Measurements from ENCODE around the gene NKAIN1. TPM values are rescaled to one million over a fixed set of nuclear protein-coding genes. Genes with fewer than 3 reads are reported as not detected.
"Not testable (repeated sequence)": the region's sequence is repeated elsewhere in the genome, so short reads cannot be mapped to it uniquely, and the experiment has no call there.

Gene NKAIN1
- total and polyA plus RNA-seq, 5 donors from 2014 or later = not detected

- DNase-seq (no peak), ATAC-seq (ENCODE audit: low read depth in 2 of 2) (no peak)
- peaks cover 51% of the 10 kb centered on the region for H3K36me3 Mint-ChIP-seq
- H3K27me3 ChIP-seq (ENCODE audit: control insufficient read depth, insufficient read depth, low read length) = no peaks in the 10 kb centered on the region
- H3K4me1 Mint-ChIP-seq = no peaks in the 10 kb centered on the region
- no peak overlapping the region for H3K27ac Mint-ChIP-seq
- H3K9me3 Mint-ChIP-seq = peaks cover 0 to 2% (median 0%) of the 10 kb centered on the region in 7 donors
- no peaks in the 10 kb centered on the region for H3K27me3 Mint-ChIP-seq
- peaks cover 80% of the 10 kb centered on the region for H3K36me3 ChIP-seq (ENCODE audit: control insufficient read depth, insufficient read depth, low read length)
- H3K4me3 ChIP-seq (ENCODE audit: low read depth, low read length) = no peak overlapping the region
- no peak overlapping the region for H3K4me3 Mint-ChIP-seq
- no peaks in the 10 kb centered on the region for H3K4me1 ChIP-seq (ENCODE audit: control insufficient read depth, insufficient read depth, low read length, poor library complexity, severe bottlenecking)
- H3K27ac ChIP-seq (ENCODE audit: insufficient read depth, low read length, poor library complexity, severe bottlenecking) = no peak overlapping the region
- no peaks in the 10 kb centered on the region for H3K9me3 ChIP-seq (ENCODE audit: control insufficient read depth in 2 of 2, low read length in 2 of 2)
Measured at GRCh38 chr1:31263408-31263807, 23.7 kb upstream of the NKAIN1 start.

DNA sequence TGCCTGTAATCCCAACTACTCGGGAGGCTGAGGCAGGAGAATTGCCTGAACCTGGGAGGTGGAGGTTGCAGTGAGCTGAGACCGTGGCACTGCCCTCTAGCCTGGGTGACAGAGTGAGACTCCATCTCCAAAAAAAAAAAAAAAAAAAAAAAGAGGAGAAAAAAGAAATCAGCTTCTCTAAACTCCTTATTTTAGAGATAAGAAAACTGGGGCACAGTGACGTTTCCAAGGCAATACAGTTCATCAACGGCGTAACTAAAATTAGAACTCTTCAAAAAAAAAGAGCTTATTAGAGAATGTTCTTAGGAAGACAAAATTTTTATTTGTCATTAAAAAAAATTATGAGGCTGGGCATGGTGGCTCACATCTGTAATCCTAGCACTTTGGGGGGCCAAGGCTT, 22.7 kb upstream of the NKAIN1 start:
- not testable (repeated sequence) for H3K9me3 Mint-ChIP-seq; ATAC-seq (ENCODE audit: low read depth in 2 of 2)

DNA sequence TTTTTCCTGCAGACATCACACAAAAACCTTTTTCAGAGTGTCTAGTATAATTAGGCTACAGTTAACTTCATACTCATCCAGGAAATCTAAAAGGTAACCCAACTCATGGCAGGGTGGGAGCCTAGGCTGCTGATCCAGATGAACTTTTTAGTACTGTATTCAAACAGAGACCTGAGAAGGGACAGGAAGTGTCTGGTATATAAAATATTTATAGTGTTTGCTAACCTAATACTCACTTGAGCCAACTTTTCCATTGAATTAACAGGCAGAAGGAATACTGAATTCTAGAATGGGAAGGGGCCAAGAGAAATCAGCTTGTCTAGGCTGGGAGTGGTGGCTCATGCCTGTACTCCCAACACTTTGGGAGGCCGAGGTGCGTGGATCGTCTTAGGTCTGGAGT, 22.2 kb upstream of the NKAIN1 start:
- ATAC-seq (ENCODE audit: low read depth in 2 of 2) = no peak
- no peaks in the 10 kb centered on the region for H3K27me3 ChIP-seq (ENCODE audit: control insufficient read depth, insufficient read depth, low read length)
- H3K4me3 ChIP-seq (ENCODE audit: low read depth, low read length) = no peak overlapping the region
- no peaks in the 10 kb centered on the region for H3K9me3 ChIP-seq (ENCODE audit: control insufficient read depth in 2 of 2, low read length in 2 of 2)
- H3K9me3 Mint-ChIP-seq = no peaks in the 10 kb centered on the region
- DNase-seq = no peak
- peaks cover 77% of the 10 kb centered on the region for H3K36me3 ChIP-seq (ENCODE audit: control insufficient read depth, insufficient read depth, low read length)
- no peaks in the 10 kb centered on the region for H3K27me3 Mint-ChIP-seq
- H3K27ac ChIP-seq (ENCODE audit: insufficient read depth, low read length, poor library complexity, severe bottlenecking) = no peak overlapping the region
- H3K4me1 Mint-ChIP-seq = no peaks in the 10 kb centered on the region
- peaks cover 46% of the 10 kb centered on the region for H3K36me3 Mint-ChIP-seq
- no peak overlapping the region for H3K4me3 Mint-ChIP-seq
- no peaks in the 10 kb centered on the region for H3K4me1 ChIP-seq (ENCODE audit: control insufficient read depth, insufficient read depth, low read length, poor library complexity, severe bottlenecking)
- no peak overlapping the region for H3K27ac Mint-ChIP-seq

More for the DNA sequence above, 22.7 kb upstream of the NKAIN1 start:
- not testable (repeated sequence) for H3K4me1 ChIP-seq (ENCODE audit: control insufficient read depth, insufficient read depth, low read length, poor library complexity, severe bottlenecking); H3K27ac ChIP-seq (ENCODE audit: insufficient read depth, low read length, poor library complexity, severe bottlenecking); H3K9me3 ChIP-seq (ENCODE audit: control insufficient read depth in 2 of 2, low read length in 2 of 2); H3K27me3 Mint-ChIP-seq; H3K4me3 Mint-ChIP-seq; H3K27me3 ChIP-seq (ENCODE audit: control insufficient read depth, insufficient read depth, low read length); H3K4me3 ChIP-seq (ENCODE audit: low read depth, low read length); H3K27ac Mint-ChIP-seq; DNase-seq; H3K4me1 Mint-ChIP-seq
- H3K36me3 ChIP-seq (ENCODE audit: control insufficient read depth, insufficient read depth, low read length) = peaks cover 79% of the 10 kb centered on the region
- H3K36me3 Mint-ChIP-seq = peaks cover 50% of the 10 kb centered on the region

DNA sequence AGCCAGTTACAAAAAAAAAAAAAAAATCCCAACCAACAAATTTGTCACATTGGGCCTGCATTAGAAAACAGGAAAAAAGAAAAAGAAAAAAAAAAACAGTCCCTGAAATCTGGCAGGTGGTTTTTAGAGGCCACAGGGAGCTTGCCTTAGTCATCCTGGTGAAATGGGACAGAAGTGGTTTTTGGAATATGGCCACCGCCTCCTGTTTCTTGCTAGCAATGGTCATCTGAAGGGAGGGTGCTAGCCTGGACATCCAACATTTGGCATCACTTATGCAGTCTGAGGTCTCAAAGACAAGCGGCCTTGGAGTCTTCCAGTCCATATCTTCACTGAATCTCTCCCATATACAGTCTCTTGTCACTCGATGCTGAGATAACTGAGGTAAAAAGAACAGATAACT, 20.1 kb upstream of the NKAIN1 start:
- Mint-ChIP-seq H3K4me3 (no peak overlapping the region), H3K27ac (no peak overlapping the region), H3K27me3 (no peaks in the 10 kb centered on the region), H3K36me3 (peaks cover 31% of the 10 kb centered on the region), H3K9me3 (no peaks in the 10 kb centered on the region), H3K4me1 (no peaks in the 10 kb centered on the region)
- Histone ChIP-seq H3K4me1 (ENCODE audit: control insufficient read depth, insufficient read depth, low read length, poor library complexity, severe bottlenecking) (no peaks in the 10 kb centered on the region), H3K27me3 (ENCODE audit: control insufficient read depth, insufficient read depth, low read length) (no peaks in the 10 kb centered on the region), H3K4me3 (ENCODE audit: low read depth, low read length) (no peak overlapping the region), H3K36me3 (ENCODE audit: control insufficient read depth, insufficient read depth, low read length) (peaks cover 59% of the 10 kb centered on the region), H3K9me3 (ENCODE audit: control insufficient read depth in 2 of 2, low read length in 2 of 2) (no peaks in the 10 kb centered on the region), H3K27ac (ENCODE audit: insufficient read depth, low read length, poor library complexity, severe bottlenecking) (no peak overlapping the region)
- ATAC-seq (ENCODE audit: low read depth in 2 of 2) = no peak
- no peak for DNase-seq

DNA sequence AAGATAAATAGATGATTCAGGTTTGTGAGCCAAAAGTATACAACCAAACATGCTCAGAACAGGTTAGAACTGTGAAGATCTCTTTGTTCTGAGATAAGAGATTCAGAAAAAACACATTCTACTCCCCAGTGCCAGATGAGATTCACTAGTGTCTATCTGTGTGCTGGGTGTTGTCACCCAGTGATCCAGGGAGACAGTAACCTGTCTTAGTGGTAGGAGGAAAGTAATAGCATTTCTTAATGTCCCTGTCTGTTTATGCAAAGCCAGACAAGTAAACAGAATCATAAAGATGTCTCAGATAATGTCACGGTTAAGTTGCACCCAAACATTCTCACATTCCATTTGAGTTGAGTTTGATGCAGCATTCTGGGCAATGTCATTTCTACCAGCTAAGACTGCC, 18.9 kb upstream of the NKAIN1 start:
- no peaks in the 10 kb centered on the region for H3K27me3 ChIP-seq (ENCODE audit: control insufficient read depth, insufficient read depth, low read length)
- H3K27ac ChIP-seq (ENCODE audit: insufficient read depth, low read length, poor library complexity, severe bottlenecking) = no peak overlapping the region
- H3K36me3 ChIP-seq (ENCODE audit: control insufficient read depth, insufficient read depth, low read length) = peaks cover 50% of the 10 kb centered on the region
- H3K27me3 Mint-ChIP-seq = no peaks in the 10 kb centered on the region
- no peak overlapping the region for H3K4me3 ChIP-seq (ENCODE audit: low read depth, low read length)
- H3K4me1 Mint-ChIP-seq = no peaks in the 10 kb centered on the region
- H3K9me3 ChIP-seq (ENCODE audit: control insufficient read depth in 2 of 2, low read length in 2 of 2) = no peaks in the 10 kb centered on the region
- H3K27ac Mint-ChIP-seq = no peak overlapping the region
- H3K36me3 Mint-ChIP-seq = peaks cover 24% of the 10 kb centered on the region
- no peaks in the 10 kb centered on the region for H3K4me1 ChIP-seq (ENCODE audit: control insufficient read depth, insufficient read depth, low read length, poor library complexity, severe bottlenecking)
- no peak for DNase-seq
- H3K4me3 Mint-ChIP-seq = no peak overlapping the region
- ATAC-seq (ENCODE audit: low read depth in 2 of 2) = no peak
- no peaks in the 10 kb centered on the region for H3K9me3 Mint-ChIP-seq

DNA sequence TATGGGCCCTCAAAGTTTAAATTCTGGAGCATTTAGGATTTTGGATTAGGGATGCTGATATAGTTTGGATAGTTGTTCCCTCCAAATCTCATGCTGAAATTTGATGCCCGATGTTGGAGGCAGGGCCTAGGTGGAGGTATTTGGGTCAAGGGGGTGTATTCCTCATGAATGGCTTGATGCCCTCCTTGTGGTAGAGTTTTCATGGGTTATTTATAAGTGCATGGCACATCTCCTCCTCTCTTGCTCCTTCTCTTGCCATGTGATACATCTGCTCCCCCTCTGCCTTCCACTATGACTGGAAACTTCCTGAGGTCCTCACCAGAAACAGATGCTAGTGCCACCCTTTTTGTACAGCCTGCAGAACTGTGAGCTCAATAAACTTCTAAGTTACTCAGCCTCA, 17.5 kb upstream of the NKAIN1 start:
- no peaks in the 10 kb centered on the region for H3K27me3 Mint-ChIP-seq
- Histone ChIP-seq H3K27me3 (ENCODE audit: control insufficient read depth, insufficient read depth, low read length) (no peaks in the 10 kb centered on the region), H3K9me3 (ENCODE audit: control insufficient read depth in 2 of 2, low read length in 2 of 2) (no peaks in the 10 kb centered on the region), H3K4me3 (ENCODE audit: low read depth, low read length) (no peak overlapping the region), H3K36me3 (ENCODE audit: control insufficient read depth, insufficient read depth, low read length) (peaks cover 43% of the 10 kb centered on the region), H3K4me1 (ENCODE audit: control insufficient read depth, insufficient read depth, low read length, poor library complexity, severe bottlenecking) (no peaks in the 10 kb centered on the region), H3K27ac (ENCODE audit: insufficient read depth, low read length, poor library complexity, severe bottlenecking) (no peak overlapping the region)
- DNase-seq = no peak
- H3K27ac Mint-ChIP-seq = no peak overlapping the region
- peaks cover 24% of the 10 kb centered on the region for H3K36me3 Mint-ChIP-seq
- H3K9me3 Mint-ChIP-seq = no peaks in the 10 kb centered on the region
- H3K4me1 Mint-ChIP-seq = no peaks in the 10 kb centered on the region
- ATAC-seq (ENCODE audit: low read depth in 2 of 2) = no peak
- H3K4me3 Mint-ChIP-seq = no peak overlapping the region

DNA sequence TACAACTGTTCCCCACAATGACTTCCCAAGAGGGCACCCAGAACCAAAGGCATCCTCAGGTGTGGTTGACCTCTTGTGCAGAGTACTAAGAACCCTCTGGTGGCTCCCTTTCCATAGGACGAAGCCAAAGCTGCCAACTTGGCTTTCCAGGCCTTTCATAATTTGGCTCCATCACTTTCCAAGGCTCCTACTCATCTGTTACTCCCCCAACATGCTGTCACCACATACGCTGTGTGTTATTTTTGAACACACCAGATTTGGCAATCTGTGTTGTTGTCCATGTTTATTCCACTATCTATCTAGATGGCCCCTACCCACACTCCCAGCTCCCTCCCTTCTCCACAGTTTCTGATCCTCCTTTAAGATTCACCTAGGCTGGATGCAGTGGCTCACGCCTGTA, 10.2 kb upstream of the NKAIN1 start:
- Histone ChIP-seq H3K9me3 (ENCODE audit: control insufficient read depth in 2 of 2, low read length in 2 of 2) (no peaks in the 10 kb centered on the region), H3K4me3 (ENCODE audit: low read depth, low read length) (no peak overlapping the region), H3K36me3 (ENCODE audit: control insufficient read depth, insufficient read depth, low read length) (no peaks in the 10 kb centered on the region), H3K27me3 (ENCODE audit: control insufficient read depth, insufficient read depth, low read length) (no peaks in the 10 kb centered on the region), H3K27ac (ENCODE audit: insufficient read depth, low read length, poor library complexity, severe bottlenecking) (no peak overlapping the region), H3K4me1 (ENCODE audit: control insufficient read depth, insufficient read depth, low read length, poor library complexity, severe bottlenecking) (no peaks in the 10 kb centered on the region)
- peak overlapping the region in 1 of 3 donors; percentile 47 for H3K27ac Mint-ChIP-seq
- DNase-seq = no peak
- H3K4me3 Mint-ChIP-seq = no peak overlapping the region
- ATAC-seq (ENCODE audit: low read depth in 2 of 2) = no peak
- H3K9me3 Mint-ChIP-seq = peaks cover 0 to 2% (median 0%) of the 10 kb centered on the region in 7 donors
- no peaks in the 10 kb centered on the region for H3K27me3 Mint-ChIP-seq
- no peaks in the 10 kb centered on the region for H3K4me1 Mint-ChIP-seq
- H3K36me3 Mint-ChIP-seq = no peaks in the 10 kb centered on the region

- Histone ChIP-seq H3K27ac (ENCODE audit: insufficient read depth, low read length, poor library complexity, severe bottlenecking) (no peak overlapping the region), H3K4me1 (ENCODE audit: control insufficient read depth, insufficient read depth, low read length, poor library complexity, severe bottlenecking) (no peaks in the 10 kb centered on the region), H3K36me3 (ENCODE audit: control insufficient read depth, insufficient read depth, low read length) (no peaks in the 10 kb centered on the region), H3K27me3 (ENCODE audit: control insufficient read depth, insufficient read depth, low read length) (no peaks in the 10 kb centered on the region), H3K9me3 (ENCODE audit: control insufficient read depth in 2 of 2, low read length in 2 of 2) (no peaks in the 10 kb centered on the region), H3K4me3 (ENCODE audit: low read depth, low read length) (no peak overlapping the region)
- ATAC-seq (ENCODE audit: low read depth in 2 of 2) (no peak), DNase-seq (no peak)
- Mint-ChIP-seq H3K9me3 (peaks cover 0 to 2% (median 0%) of the 10 kb centered on the region in 7 donors), H3K4me1 (no peaks in the 10 kb centered on the region), H3K36me3 (no peaks in the 10 kb centered on the region), H3K27me3 (peaks cover under 1% of the 10 kb centered on the region), H3K4me3 (no peak overlapping the region), H3K27ac (no peak overlapping the region)
Measured at GRCh38 chr1:31248276-31248675, 8.6 kb upstream of the NKAIN1 start.

All from CD4-positive, CD25-positive, alpha-beta regulatory T cell (primary cell).